NCI-H524 (cell line): Measurements from ENCODE around the gene RET.

Source experiments
- DNase-seq, 2 experiments: peaks; one replicate each; lab custom pipeline; 2025; lab: John Stamatoyannopoulos, UW

The RET gene

DNA sequence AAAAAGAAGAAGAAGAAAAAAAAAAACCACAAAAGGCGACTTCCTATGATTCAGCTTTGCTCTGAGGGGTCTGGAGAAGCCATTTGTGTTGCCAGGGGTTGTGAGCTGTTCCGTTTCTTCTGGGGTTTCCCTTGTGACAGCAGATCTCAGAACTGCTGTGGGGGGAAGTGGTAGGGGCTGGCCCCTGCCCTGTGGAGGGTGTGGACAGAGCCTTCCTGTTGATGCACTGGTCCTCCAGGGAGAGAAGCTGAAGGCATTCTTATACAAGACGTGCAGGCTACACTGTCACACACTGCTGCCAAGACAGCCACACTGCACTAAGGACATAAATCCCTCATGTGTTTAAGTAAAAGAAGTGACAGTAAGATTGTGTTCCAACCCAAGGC is 44.1 kb downstream of the RET start:
- DNase-seq: no peak

DNA sequence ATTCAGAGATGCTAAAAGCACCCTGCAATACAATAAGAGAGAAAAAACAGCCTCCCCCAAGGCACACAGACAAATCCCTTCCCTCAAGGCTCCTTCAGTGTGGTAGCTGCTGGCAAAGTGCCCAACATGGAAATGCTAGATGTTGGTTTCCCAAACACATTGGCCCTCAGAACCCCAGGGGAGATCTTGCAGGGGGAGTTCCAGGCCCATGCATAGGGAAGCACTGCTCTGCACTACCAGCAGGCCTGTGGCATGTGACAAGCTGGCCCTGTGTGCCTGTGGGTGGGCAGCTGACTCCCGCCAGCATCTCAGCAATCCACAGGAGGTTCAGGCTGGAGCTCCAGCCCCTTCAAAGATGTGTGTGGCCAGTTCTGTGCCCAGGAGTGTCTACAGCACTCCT is 44.6 kb downstream of the RET start:
- DNase-seq: peak in 1 of 2 experiments; percentile 7

DNA sequence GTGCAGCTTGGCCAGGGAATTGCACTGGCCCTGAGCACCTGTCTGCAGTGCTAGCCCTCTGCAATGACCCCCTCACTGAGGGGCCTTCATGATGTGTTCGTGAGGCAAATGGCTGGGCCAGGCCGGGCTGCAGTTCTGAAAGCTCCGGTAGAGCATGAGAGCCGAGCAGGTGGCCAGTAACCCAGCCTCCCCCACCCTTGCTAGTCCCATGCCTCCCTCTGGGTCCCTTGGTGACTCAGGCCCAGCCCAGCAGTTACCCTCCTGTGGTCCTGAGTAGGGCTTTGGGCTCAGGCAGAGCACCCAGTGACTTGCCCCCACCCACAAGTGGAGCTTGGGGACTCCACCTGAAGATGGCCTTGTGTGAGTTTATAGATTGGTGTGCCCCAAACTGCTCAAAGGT is 45.2 kb downstream of the RET start:
- no peak for DNase-seq

DNA sequence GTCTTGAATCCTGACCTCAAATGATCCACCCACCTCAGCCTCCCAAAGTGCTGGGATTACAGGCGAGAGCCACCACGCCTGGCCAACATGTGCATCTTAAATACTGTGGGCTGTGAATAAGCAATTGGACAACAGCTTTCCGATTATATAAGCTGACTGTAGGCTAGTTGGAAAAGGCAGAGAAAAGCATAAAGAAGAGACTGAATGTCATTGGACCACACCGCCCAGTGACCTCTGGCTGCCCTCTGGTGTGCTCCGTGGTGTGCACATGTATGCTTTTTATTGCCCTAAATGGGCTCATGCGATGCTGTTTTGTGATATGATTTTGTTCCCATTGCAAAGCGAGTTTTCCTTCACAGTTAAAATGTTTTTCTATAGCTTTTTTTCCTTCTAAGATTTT is 46.0 kb downstream of the RET start:
- DNase-seq: no peak

DNA sequence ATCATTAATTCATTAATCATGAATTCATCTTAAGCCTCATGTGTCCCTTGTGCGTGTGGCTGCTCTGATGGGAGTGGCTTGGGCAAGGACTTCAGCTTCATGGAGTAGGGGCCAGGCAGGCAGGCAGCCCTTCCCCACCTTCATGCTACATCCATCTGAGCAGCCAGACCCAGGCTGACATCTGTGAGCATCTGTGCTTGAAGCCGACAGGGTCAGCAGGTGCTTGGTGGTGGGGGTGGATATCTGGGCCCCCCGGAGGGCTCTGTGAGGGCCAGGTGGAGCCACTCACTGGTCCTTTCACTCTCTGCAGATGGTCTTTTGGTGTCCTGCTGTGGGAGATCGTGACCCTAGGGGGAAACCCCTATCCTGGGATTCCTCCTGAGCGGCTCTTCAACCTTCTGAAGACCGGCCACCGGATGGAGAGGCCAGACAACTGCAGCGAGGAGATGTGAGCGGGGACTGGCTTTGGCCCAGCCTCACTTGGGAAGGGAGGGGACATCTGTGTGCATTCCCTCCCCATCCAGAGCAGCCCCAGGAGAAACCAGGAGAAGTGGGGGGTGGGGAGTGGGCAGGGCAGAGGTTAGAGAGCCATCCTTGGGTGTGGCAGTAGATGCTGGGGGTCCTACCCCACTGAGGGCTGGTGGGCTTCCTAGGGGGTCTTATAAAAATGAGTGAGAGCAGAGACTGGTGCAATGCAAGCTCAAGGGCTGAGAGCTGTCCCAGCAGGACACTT is 46.7 kb downstream of the RET start:
- DNase-seq: peak in 1 of 2 experiments; percentile 48

DNA sequence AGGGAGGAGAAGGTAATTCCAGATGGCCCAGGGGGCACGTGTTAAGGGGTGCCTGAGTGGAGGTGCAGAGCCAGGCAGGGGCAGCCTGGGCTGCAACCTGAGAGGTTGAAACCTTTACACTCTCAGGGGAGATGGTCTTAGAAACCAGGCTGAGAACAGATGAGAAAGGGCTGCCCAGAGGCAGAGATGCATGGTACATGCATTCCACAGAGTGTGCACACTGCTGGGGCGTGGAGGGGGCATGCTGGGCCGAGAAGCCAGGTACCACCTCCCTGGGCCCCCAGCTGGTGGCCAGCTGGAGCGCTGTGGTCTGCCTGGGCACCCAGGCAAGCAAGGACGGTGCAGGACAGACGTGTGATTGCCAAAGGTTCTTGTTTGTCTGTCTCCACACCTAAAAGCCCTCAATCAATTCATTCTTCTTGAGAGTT is 47.2 kb downstream of the RET start:
- DNase-seq: peak in 1 of 2 experiments; percentile 35

DNA sequence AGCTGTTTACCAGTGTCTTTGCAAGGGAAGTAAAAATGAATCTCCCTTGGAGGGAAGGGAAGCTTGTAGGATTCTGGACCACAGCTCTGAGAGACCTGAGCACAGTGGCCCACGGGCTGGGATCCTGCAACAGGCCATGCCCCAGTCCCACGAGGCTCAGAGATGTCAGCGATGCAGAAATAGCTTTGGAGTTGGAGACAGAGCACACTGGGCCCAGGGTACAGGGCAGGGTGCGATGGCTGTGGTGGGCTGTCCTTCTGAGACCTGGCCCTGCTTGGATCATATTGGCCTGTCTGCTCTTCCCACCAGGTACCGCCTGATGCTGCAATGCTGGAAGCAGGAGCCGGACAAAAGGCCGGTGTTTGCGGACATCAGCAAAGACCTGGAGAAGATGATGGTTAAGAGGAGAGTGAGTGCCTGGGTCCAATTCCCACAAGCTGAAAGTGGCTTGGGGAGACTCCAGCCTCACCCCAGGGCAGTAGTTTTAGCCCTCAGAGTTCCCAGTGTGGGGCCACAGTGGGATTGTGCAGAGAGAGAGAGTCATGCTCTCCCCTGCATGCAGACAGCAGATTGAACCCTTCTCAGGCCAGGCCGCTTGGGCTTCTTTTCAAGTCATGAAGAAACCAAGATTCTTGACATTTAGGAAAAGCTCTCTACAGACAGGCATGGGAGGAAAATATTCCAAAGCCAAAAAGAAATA is 47.9 kb downstream of the RET start:
- DNase-seq: no peak

DNA sequence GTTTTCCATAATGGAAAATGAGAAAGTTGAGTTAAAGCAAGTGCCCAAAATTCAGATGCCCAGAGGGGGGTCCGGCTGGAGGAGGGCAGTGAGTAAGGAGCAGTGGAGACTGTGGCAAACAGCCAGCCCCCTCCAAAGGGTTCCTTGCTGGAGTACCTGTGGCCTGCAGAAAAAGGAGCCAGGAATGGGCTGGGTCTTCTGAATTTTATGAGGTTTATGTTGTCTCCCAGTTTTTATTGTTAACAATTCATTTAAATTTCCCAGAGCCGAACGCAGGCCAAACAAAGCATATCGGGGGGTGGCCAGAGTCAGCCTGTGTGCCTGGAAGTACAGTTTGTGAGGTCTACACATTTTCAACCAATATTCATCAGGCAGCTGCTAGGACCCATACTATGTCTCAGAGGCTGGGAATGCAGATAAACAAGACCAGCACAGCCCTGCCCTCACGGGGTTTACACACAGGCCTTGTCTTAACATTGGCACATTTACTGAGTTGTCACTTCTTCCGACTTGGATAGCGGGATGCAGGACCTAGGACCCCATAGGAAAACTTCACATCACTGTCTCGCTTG is 48.5 kb downstream of the RET start:
- DNase-seq: no peak

DNA sequence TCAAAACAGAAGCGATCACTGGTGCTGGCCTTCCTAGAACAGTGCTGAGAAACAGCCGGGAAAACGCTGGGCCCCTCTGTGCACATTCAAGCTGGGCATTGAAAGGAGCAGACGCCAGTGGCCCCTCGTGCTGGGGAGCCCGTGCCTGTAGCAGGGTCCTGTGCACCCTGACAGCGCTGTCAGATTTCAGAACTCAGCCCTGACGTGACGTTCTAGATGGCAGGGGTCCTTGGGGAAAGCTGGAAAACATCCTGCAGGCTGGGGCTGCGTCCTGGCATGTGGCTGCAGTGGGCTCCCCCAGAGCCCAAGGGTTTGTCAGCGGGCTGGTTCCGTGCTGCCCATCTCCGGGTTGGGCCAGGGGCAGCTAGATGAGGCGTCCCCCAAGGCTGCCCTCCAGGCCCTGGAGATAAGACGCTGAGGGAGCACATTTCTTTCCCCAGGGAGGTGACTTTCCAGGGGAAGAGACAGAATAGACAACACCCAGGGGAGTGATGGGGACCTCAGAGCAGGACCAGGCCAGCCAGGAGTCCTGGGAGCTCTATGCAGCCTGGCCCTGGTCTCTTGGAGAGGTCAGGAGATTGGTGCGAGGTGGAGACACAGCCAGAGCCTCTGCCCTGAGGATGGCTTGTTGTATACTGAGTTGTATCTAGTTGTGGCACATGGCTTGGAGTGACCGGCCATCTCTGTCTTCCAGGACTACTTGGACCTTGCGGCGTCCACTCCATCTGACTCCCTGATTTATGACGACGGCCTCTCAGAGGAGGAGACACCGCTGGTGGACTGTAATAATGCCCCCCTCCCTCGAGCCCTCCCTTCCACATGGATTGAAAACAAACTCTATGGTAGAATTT is 49.2 kb downstream of the RET start:
- DNase-seq: no peak

DNA sequence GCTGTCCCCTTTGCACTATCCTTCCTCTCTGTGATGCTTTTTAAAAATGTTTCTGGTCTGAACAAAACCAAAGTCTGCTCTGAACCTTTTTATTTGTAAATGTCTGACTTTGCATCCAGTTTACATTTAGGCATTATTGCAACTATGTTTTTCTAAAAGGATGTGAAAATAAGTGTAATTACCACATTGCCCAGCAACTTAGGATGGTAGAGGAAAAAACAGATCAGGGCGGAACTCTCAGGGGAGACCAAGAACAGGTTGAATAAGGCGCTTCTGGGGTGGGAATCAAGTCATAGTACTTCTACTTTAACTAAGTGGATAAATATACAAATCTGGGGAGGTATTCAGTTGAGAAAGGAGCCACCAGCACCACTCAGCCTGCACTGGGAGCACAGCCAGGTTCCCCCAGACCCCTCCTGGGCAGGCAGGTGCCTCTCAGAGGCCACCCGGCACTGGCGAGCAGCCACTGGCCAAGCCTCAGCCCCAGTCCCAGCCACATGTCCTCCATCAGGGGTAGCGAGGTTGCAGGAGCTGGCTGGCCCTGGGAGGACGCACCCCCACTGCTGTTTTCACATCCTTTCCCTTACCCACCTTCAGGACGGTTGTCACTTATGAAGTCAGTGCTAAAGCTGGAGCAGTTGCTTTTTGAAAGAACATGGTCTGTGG is 50.0 kb downstream of the RET start:
- no peak for DNase-seq

DNA sequence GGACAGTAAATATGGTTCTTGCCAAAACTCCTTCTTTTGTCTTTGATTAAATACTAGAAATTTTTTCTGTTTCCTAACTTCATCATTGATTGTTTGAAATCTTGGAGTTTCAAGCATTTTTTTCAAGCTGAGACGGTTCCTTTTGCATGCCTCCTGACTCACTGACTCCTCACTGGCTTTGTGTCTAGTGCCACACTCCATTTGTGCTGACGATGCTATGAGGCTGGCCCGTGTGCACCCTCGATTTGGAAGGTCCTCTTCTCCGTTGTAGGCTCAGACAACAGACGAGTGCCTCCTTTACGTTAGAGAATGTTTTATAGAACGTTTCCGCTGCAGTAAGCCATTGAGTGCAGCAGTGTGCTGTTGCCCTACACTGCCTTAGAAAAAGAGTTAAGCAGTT is 50.6 kb downstream of the RET start:
- no peak for DNase-seq

DNA sequence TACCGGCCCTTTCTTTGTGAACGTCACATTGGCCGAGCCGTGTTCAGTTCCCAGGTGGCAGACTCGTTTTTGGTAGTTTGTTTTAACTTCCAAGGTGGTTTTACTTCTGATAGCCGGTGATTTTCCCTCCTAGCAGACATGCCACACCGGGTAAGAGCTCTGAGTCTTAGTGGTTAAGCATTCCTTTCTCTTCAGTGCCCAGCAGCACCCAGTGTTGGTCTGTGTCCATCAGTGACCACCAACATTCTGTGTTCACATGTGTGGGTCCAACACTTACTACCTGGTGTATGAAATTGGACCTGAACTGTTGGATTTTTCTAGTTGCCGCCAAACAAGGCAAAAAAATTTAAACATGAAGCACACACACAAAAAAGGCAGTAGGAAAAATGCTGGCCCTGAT is 51.5 kb downstream of the RET start:
- DNase-seq: no peak

DNA sequence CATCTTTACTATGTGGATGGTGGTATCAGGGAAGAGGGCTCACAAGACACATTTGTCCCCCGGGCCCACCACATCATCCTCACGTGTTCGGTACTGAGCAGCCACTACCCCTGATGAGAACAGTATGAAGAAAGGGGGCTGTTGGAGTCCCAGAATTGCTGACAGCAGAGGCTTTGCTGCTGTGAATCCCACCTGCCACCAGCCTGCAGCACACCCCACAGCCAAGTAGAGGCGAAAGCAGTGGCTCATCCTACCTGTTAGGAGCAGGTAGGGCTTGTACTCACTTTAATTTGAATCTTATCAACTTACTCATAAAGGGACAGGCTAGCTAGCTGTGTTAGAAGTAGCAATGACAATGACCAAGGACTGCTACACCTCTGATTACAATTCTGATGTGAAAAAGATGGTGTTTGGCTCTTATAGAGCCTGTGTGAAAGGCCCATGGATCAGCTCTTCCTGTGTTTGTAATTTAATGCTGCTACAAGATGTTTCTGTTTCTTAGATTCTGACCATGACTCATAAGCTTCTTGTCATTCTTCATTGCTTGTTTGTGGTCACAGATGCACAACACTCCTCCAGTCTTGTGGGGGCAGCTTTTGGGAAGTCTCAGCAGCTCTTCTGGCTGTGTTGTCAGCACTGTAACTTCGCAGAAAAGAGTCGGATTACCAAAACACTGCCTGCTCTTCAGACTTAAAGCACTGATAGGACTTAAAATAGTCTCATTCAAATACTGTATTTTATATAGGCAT is 52.3 kb downstream of the RET start:
- DNase-seq: no peak

DNA sequence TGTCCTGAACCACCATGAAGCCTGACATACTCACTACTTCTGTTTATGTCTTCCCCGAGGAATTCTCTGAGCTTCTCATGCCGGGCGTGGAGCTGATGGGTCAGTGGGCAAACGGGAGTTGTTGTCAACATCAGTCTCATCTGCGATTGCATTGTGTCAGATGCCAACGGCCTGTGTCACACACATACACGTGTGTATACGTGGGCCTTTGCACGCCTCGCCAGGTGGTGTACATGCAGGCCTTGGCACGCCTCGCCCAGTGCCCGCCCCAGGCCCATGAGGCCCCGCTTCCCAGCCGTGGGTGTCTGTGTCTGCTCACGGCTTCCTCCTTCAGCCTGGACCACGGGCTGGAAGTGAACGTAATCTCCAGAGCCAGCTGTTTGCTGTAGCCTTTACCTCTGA is 53.9 kb downstream of the RET start:
- DNase-seq: no peak

DNA sequence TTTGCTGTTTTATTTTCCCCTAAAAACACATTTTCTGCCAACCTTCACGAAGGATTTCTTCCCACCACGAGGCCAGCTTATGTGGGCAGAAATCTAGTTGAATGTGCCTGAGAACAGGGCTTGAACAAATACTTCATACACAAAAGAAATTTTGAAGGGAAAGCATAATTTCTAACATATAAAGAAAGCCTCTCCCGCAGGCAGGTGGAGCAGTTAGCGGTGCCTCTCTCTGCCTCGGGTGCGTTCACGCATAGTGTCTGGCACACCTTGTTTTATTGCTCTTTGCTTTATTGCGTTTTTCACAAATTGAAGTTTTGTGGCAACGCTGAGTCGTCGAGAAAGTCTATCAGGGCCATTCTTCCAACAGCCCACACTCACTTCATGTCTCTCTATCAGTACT is 54.4 kb downstream of the RET start:
- no peak for DNase-seq

DNA sequence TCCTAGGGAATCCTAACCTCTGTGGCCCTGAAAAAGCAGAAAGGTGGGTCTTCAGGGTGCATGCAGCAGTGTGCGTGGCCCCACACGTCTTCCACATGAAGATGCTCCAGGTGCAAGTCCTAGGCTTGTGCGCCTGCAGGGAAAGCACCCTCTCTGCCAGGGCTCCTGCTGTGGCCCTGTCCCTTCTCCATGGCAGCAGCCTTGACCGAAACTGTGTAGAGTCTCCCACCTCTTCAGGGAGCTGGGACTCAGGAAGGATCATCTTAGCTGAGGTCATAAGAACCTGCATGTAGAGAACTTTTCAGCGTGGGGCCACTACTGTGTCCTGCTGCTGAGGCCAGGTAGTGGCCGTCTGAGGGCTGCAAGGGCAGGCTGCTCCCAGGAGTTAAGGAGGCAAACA is 55.0 kb downstream of the RET start:
- no peak for DNase-seq

DNA sequence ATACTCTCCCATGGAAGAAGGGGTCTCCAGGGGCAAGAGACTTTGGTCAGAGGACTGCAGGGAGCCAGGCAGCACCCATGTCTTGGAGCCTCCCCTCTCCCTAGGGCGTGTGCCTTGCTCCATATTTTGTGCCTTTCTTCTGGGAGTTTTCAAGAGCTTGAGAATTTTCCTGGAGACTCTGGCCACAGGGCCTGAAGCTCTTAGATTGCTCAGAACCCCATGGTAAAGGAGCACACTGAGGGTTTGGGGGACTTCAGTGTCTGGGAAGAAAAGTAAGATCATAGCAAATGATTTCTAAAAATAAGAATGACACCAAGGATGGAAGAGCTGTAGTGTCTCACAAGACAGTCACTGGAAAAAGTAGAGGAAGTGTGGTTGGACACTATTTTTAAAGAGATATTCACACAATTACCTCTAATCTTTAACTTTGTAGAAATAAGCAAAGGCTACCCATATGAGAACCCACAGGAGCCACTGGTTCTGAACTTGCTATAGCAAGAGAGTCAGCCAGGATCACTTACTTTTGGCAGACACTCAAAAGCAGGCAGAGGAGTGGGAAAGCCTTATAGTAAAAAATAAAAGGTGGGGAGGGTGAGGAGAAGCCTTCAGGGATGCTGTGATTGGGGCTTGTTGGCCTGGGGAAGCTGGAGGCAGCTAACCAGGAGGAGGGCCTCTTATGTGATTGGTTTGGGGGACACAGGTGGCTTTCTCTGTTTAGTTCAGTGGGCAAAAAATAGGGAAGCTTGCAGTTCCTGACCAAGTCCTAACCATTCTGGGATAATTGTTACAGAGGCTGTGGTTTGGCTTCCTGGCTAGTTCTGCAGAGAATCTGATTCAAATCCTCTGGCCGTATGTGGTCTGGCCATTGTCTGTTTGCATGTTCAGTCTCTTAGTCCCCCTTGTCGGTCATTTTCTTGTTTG is 56.3 kb downstream of the RET start:
- no peak for DNase-seq

DNA sequence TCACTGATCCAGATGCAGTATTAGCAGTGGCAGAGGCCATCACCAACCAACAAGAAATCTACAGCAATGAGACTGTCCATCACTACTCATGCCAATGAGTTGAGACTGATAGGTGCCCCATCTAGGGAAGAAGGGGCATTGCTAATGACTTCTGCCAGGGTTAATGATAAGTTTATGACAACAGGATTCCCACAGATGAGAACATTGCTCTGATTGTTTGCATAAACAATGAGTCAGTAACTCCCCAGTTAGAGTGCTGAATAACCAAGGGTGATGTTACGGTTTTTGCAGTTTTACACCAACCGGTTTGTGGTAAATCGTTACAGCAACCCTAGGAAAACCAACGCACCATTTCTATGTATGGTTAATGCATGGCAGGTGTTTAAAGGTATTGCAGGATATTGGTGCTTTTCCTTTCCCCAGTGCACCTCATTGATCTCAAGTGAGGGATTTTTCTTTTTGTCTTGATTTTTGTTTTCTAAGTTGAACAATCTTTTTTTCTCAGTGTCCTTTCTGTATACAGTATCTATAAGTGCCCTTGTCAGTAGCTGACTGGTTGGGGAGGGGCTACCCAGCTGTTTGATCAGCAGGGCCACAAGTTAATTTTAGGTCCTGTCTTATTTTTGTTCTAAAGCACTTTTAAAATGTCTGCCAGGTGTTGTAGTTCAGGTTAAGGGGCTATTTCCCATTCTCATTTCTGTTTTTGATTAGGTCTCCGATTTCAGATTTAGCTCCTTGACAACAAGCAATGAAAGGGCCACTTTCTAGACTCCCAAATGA is 57.4 kb downstream of the RET start:
- no peak for DNase-seq

DNA sequence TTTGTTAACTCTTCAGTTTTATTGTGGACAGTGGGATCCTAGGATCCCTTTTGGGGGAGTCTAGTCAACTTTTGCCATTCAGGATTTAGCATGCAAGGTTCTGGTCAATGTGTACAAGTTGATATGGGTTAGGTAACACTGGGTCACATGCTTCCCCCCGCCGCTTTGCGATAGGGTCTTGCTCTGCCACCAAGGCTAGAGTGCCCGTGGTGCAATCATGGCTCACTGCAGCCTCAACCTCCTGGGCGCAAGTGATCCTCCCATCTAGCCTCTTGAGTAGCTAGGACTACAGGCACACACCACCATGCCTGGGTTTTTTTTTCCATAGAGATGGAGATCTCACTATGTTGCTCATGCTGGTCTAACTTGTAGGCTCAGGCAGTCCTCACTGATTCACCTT is 58.2 kb downstream of the RET start:
- no peak for DNase-seq
